ENCODE results near the gene CEP85. TPM values are rescaled to one million over a fixed set of nuclear protein-coding genes. Genes with fewer than 3 reads are reported as not detected.

The CEP85 gene
- total and polyA plus RNA-seq, 9 of the 15 experiments (the other 6 are each of a cell fraction or from before 2014, with no cell fraction given), result 42.1 to 140 (median 92.6) TPM

DNA sequence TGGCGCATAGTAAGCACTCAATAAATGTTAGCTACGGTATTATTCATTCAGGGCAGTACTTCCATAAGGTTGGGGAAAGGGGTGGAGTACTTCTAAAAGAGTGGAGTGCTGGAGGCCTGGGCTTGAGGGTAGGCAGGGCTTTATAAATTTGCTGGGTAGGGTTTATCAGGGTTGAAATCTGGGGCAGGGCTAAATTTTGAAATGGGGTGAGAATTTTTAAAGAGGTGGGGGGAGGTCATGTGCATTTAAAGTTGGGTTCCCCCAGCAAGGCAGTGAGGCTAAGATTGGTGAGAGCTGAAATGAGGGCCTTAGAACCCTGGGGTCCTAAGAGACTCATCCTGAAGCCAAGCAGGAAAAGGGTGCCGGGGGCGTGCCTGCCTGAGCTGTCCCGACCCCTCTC, 33.6 kb upstream of the CEP85 start:
- Histone ChIP-seq H3K27ac (ENCODE audit: extremely low read depth, low read depth, low read length) (peak overlapping the region; percentile 82), H3K79me2 (ENCODE audit: control insufficient read depth, insufficient read depth, low read length) (no peaks in the 10 kb centered on the region), H3K4me1 (replicated peaks in 1 of 2; ENCODE audit: control insufficient read depth in 2 of 2, insufficient read depth in 2 of 2, low read length in 2 of 2) (peaks cover 23 to 30% of the 10 kb centered on the region in 2 experiments), H3K27me3 (ENCODE audit: control insufficient read depth in 2 of 2, insufficient read depth in 2 of 2, low read length in 2 of 2) (no peaks in the 10 kb centered on the region), H3K36me3 (ENCODE audit: control insufficient read depth, insufficient read depth, low read length) (no peaks in the 10 kb centered on the region), H2AFZ (ENCODE audit: low read depth, low read length) (peak overlapping the region; percentile 97), H3K9me3 (replicated peaks; ENCODE audit: control insufficient read depth, insufficient read depth, low read depth, low read length) (no peaks in the 10 kb centered on the region), H3K9me1 (ENCODE audit: control insufficient read depth, insufficient read depth, low read length) (no peaks in the 10 kb centered on the region), H3K4me3 (peak overlapping the region; percentile 14; the same call in 1 of the 2 replicates), H3K4me2 (ENCODE audit: insufficient read depth, low read length) (peak overlapping the region; percentile 68), H4K20me1 (replicated peaks; ENCODE audit: control insufficient read depth, insufficient read depth, low read length) (no peaks in the 10 kb centered on the region), H3K9ac (ENCODE audit: insufficient read depth in 1 of 2, low read depth in 2 of 2, low read length in 2 of 2) (peak overlapping the region; percentile 70 to 88)
- FAIRE-seq, result no peak
- DNase-seq (ENCODE audit: extremely low read depth in 1 of 4, low spot score in 3 of 4), result peak; percentile 28 to 42 (median 36)
- 37% methylated on average over 5 of the region's 5 CpGs for WGBS (ENCODE audit: insufficient coverage, low coverage, missing lambda C conversion rate)
- intact Hi-C loops (cut with micrococcal nuclease), result loop anchor here (2.0 kb wide), 1 partner anchor 32 kb away; the partner anchor contains the start of genes C1orf232 and ZNF593
- BruUV-seq (replicated peaks), result no TSS peak
- POLR2A ChIA-PET, result interaction anchor here (0.6 to 2.0 kb wide), 9 partner anchors 9 to 304 kb away, joined by 3 to 9 read pairs (median 4); partner anchors contain the start of genes CATSPER4 and CEP85
- in situ Hi-C loops (cut with MboI), result no loop called here
- CTCF ChIA-PET (ENCODE audit: low intra/inter-chr PET ratio), result interaction anchor here (0.7 to 1.9 kb wide), 3 partner anchors 31 to 793 kb away, joined by 3 to 8 read pairs (median 6); partner anchors contain the start of genes TRNP1 and ZNF593
- ATAC-seq, result no peak
- peak; percentile 53; the same call in 1 of the 2 replicates for TF ChIP-seq BACH1 (tag; IDR thresholded peaks at IDR 0.05)
- 0 out of 6 replicates have a peak, but pooled peaks of 1 of the 3 experiments have one; percentile 2 for TF ChIP-seq ZBTB11 (CRISPR knock-in tag; IDR thresholded peaks at IDR 0.05)
- TF ChIP-seq ID3 (CRISPR knock-in tag; IDR thresholded peaks at IDR 0.05), result no peak
- no peak for TF ChIP-seq ID3 (tag; IDR thresholded peaks at IDR 0.05)
- TF ChIP-seq PYGO2 (tag; IDR thresholded peaks at IDR 0.05), result no peak
- TF ChIP-seq CBX3 (IDR thresholded peaks at IDR 0.05; ENCODE audit: borderline replicate concordance in 1 of 2, low read length in 2 of 2), result no peak
- no peak for TF ChIP-seq SIX5 (IDR thresholded peaks at IDR 0.05; ENCODE audit: borderline replicate concordance in 1 of 2, insufficient read depth in 1 of 2, low read depth in 1 of 2, low read length in 2 of 2)
- no peak for TF ChIP-seq GATAD2A (IDR thresholded peaks at IDR 0.05)
- no peak for TF ChIP-seq OTX1 (CRISPR knock-in tag; IDR thresholded peaks at IDR 0.05)
- no peak for TF ChIP-seq RCOR1 (IDR thresholded peaks at IDR 0.05; ENCODE audit: borderline replicate concordance in 1 of 2, low read depth in 2 of 2, low read length in 2 of 2)
- TF ChIP-seq ZNF143 (CRISPR knock-in tag; IDR thresholded peaks at IDR 0.05), result no peak
- TF ChIP-seq KLF10 (CRISPR knock-in tag; IDR thresholded peaks at IDR 0.05), result no peak
- TF ChIP-seq TARDBP (IDR thresholded peaks at IDR 0.05), result no peak
- 0 out of 2 replicates have a peak, but pooled peaks have one; percentile 13 for TF ChIP-seq ZBTB9 (CRISPR knock-in tag; IDR thresholded peaks at IDR 0.05)
- TF ChIP-seq RUNX1 (IDR thresholded peaks at IDR 0.05; ENCODE audit: low read depth), result no peak
- no peak for TF ChIP-seq ZNF76 (CRISPR knock-in tag; IDR thresholded peaks at IDR 0.05; ENCODE audit: borderline replicate concordance)
- TF ChIP-seq ATF1 (CRISPR knock-in tag; IDR thresholded peaks at IDR 0.05), result no peak
- no peak for TF ChIP-seq ATF1 (tag; IDR thresholded peaks at IDR 0.05)
- TF ChIP-seq SMARCC2 (IDR thresholded peaks at IDR 0.05; ENCODE audit: low read depth), result no peak

Data from K562 (cell line).